Neural cell (in vitro differentiated cells): ENCODE data around the gene MYH6.

Source experiments
- CTCF ChIP-seq: fragments of 450-650 bp; IDR thresholded peaks from 2 replicates; pipeline ENCODE4 v1.5.1; 2014; ENCODE audit warnings: antibody characterized with exemption, mild to moderate bottlenecking, moderate library complexity; ENCODE audit not compliant: poor library complexity, severe bottlenecking
- EP300 ChIP-seq: fragments of 450-650 bp; conservative IDR thresholded peaks from 2 replicates; pipeline ENCODE4 v1.6.1; 2014; ENCODE audit warnings: antibody characterized with exemption, mild to moderate bottlenecking, moderate library complexity; ENCODE audit not compliant: poor library complexity, severe bottlenecking
- EZH2 ChIP-seq: fragments of 200-600, 300-800 bp; shearing (Covaris generic), sonication (generic); IDR thresholded peaks from 2 replicates; pipeline ENCODE4 v1.6.1; 2014; ENCODE audit warnings: antibody characterized with exemption, low read length, borderline replicate concordance, mild to moderate bottlenecking; ENCODE audit not compliant: insufficient read depth, poor library complexity, severe bottlenecking
- POLR2AphosphoS5 ChIP-seq: IDR thresholded peaks from 2 replicates; pipeline ENCODE4 v1.6.1; 2012
- RAD21 ChIP-seq: fragments of 450-650 bp; conservative IDR thresholded peaks from 2 replicates; pipeline ENCODE4 v1.6.1; 2014; ENCODE audit warnings: antibody characterized with exemption, mild to moderate bottlenecking, moderate library complexity
- REST ChIP-seq: IDR thresholded peaks from 2 replicates; pipeline ENCODE4 v1.6.1; 2012; ENCODE audit warnings: borderline replicate concordance
- SMC3 ChIP-seq: fragments of 450-650 bp; conservative IDR thresholded peaks from 2 replicates; pipeline ENCODE4 v1.6.1; 2014; ENCODE audit warnings: antibody characterized with exemption, mild to moderate bottlenecking, moderate library complexity; ENCODE audit not compliant: poor library complexity
- TAF1 ChIP-seq: IDR thresholded peaks from 2 replicates; pipeline ENCODE4 v1.6.1; 2012; ENCODE audit warnings: low read depth

GRCh38 chr14:23373041-23373440 is 35.0 kb downstream of the MYH6 start:
- TF ChIP-seq EP300, result no peak
- TF ChIP-seq REST, result no peak
- no peak for TF ChIP-seq CTCF
- TF ChIP-seq RAD21, result no peak
- no peak for TF ChIP-seq EZH2
- no peak for TF ChIP-seq TAF1
- TF ChIP-seq SMC3, result no peak
- TF ChIP-seq POLR2AphosphoS5, result no peak
